OCI-LY7 (cell line): ENCODE data around the gene DZIP1.
"Not testable (repeated sequence)": the region's sequence is repeated elsewhere in the genome, so short reads cannot be mapped to it uniquely, and the experiment has no call there.

ENCODE experiments used
- EZH2phosphoT487 ChIP-seq: fragments of 200-600 bp; sonication (generic); IDR thresholded peaks from 2 replicates; pipeline ENCODE4 v1.6.1; 2018; ENCODE audit warnings: low read depth, borderline replicate concordance, mild to moderate bottlenecking, mixed run types, antibody characterized with exemption, low read length, moderate library complexity, mixed read lengths
- TF ChIP-seq, protein P1 (sequence below): fragments of 200-600 bp; sonication (generic); conservative IDR thresholded peaks from 2 replicates; pipeline ENCODE4 v1.5.1; 2014; ENCODE audit warnings: mild to moderate bottlenecking, antibody characterized with exemption, low read length, moderate library complexity, mixed read lengths

DNA sequence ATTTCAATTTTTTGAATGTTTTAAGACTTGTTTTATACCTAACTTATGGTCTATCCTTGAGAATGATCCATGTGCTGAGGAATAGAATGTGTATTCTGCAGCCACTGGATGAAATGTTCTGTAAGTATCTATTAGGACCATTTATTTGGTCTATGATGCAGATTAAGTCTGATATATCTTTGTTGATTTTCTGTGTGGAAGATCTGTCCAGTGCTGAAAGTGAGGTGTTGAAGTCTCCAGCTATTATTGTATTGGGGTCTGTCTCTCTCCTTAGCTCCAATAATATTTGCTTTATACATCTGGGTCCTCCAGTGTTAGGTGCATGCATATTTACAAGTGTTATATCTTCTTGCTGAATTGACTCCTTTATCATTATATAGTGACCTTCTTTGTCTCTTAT lies 22.7 kb upstream of the DZIP1 start:
- TF ChIP-seq, protein P1, sequence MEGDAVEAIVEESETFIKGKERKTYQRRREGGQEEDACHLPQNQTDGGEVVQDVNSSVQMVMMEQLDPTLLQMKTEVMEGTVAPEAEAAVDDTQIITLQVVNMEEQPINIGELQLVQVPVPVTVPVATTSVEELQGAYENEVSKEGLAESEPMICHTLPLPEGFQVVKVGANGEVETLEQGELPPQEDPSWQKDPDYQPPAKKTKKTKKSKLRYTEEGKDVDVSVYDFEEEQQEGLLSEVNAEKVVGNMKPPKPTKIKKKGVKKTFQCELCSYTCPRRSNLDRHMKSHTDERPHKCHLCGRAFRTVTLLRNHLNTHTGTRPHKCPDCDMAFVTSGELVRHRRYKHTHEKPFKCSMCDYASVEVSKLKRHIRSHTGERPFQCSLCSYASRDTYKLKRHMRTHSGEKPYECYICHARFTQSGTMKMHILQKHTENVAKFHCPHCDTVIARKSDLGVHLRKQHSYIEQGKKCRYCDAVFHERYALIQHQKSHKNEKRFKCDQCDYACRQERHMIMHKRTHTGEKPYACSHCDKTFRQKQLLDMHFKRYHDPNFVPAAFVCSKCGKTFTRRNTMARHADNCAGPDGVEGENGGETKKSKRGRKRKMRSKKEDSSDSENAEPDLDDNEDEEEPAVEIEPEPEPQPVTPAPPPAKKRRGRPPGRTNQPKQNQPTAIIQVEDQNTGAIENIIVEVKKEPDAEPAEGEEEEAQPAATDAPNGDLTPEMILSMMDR: not testable (repeated sequence)
- TF ChIP-seq EZH2phosphoT487: not testable (repeated sequence)
